Gastrocnemius medialis (tissue), 4 donors: ENCODE results near the gene SYCN.

Source experiments
- CTCF ChIP-seq, 5 experiments: fragments of 450-650 bp in 3 of 5; fragments of 200-600 bp in 2 of 5; sonication (generic) in 2 of 5; IDR thresholded peaks in 4 of 5; conservative IDR thresholded peaks in 1 of 5; 1 replicate in 4 of 5; 2 replicates in 1 of 5; pipeline ENCODE4 v1.5.1; 2016 to 2019; ENCODE audit warnings: antibody characterized with exemption in 5 of 5, mild to moderate bottlenecking in 3 of 5, moderate library complexity in 3 of 5
- POLR2A ChIP-seq, 2 donors: fragments of 450-650 bp; IDR thresholded peaks; one replicate each; pipeline ENCODE4 v1.6.1; 2017; ENCODE audit warnings: antibody characterized with exemption in 2 of 2, mild to moderate bottlenecking in 2 of 2, moderate library complexity in 2 of 2

- TF ChIP-seq CTCF (IDR thresholded peaks at IDR 0.05 in 4 of 5, conservative IDR thresholded peaks at IDR 0.05 in 1 of 5) (no peak), POLR2A (IDR thresholded peaks at IDR 0.05) (no peak)
Measured at GRCh38 chr19:39170386-39171231, 33.5 kb downstream of the SYCN start.
